ENCODE results near the gene SRSF9.

DNA sequence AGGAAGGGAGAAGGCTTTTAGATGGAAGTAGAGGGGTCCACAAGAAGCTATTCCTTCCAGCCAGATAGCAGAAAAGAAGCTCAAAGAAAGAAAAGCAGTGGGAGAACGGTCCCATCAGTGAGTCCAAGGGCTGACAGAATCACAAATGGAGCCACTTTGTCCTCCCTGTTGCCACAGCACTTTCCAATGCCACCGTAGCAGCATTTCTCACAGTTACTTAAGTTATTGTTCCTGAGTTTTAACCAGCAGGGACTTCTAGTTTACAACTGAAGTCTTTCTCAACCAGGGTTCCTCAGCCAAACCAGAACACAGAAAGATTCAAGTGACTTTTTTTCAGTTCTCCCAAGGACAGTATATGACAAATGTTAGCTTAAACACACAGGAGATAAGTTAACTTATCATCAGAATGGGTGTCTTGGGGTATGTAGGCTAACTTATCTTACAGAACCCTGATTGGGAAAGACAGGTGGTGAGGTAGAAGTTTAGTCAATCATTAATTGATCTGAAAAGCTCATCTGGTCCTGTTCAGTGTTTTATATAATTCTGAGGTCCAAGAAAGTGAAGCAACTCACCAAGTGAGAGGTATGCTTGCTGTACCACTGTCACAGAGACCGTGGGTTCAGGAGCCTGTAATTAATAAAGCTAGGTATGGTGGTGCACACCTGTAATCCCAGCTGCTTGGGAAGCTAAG is 16.3 kb downstream of the SRSF9 start:
- TF ChIP-seq, protein P1, sequence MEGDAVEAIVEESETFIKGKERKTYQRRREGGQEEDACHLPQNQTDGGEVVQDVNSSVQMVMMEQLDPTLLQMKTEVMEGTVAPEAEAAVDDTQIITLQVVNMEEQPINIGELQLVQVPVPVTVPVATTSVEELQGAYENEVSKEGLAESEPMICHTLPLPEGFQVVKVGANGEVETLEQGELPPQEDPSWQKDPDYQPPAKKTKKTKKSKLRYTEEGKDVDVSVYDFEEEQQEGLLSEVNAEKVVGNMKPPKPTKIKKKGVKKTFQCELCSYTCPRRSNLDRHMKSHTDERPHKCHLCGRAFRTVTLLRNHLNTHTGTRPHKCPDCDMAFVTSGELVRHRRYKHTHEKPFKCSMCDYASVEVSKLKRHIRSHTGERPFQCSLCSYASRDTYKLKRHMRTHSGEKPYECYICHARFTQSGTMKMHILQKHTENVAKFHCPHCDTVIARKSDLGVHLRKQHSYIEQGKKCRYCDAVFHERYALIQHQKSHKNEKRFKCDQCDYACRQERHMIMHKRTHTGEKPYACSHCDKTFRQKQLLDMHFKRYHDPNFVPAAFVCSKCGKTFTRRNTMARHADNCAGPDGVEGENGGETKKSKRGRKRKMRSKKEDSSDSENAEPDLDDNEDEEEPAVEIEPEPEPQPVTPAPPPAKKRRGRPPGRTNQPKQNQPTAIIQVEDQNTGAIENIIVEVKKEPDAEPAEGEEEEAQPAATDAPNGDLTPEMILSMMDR (IDR thresholded peaks at IDR 0.05) = no peak
- TF ChIP-seq EZH2 (IDR thresholded peaks at IDR 0.05; ENCODE audit: borderline replicate concordance, insufficient read depth, low read depth, low read length, poor library complexity, severe bottlenecking) = no peak
